ENCODE results near the gene SUPT4H1. TPM values are rescaled to one million over a fixed set of nuclear protein-coding genes. Genes with fewer than 3 reads are reported as not detected.
A peak's percentile ranks its signal among the peaks of the same experiment; 100 is the strongest.

The SUPT4H1 gene
- total and polyA plus RNA-seq, 9 donors: 64.8 to 107 (median 87.7) TPM

GRCh38 chr17:58330997-58331814, 20.8 kb downstream of the SUPT4H1 start:
- DNase-seq: peak; percentile 41
- Histone ChIP-seq H3K4me1 (ENCODE audit: control insufficient read depth, insufficient read depth, low read length) (peaks cover 22% of the 10 kb centered on the region), H3K36me3 (ENCODE audit: control insufficient read depth, insufficient read depth, low read length) (no peaks in the 10 kb centered on the region), H3K9me3 (replicated peaks; ENCODE audit: control insufficient read depth, low read depth, low read length) (no peaks in the 10 kb centered on the region), H3K27me3 (ENCODE audit: control insufficient read depth, insufficient read depth, low read length) (peaks cover 13% of the 10 kb centered on the region), H3K4me3 (ENCODE audit: low read length) (peak overlapping the region; percentile 45), H3K27ac (ENCODE audit: low read length) (peak overlapping the region; percentile 62)
- 79% methylated on average over 11 of the region's 23 CpGs for WGBS (ENCODE audit: insufficient coverage)

- Histone ChIP-seq H3K9me3 (replicated peaks; ENCODE audit: control insufficient read depth, low read depth, low read length) (no peaks in the 10 kb centered on the region), H3K36me3 (ENCODE audit: control insufficient read depth, insufficient read depth, low read length) (no peaks in the 10 kb centered on the region), H3K4me1 (ENCODE audit: control insufficient read depth, insufficient read depth, low read length) (peaks cover 15% of the 10 kb centered on the region), H3K27me3 (ENCODE audit: control insufficient read depth, insufficient read depth, low read length) (peaks cover 18% of the 10 kb centered on the region), H3K4me3 (ENCODE audit: low read length) (peak overlapping the region; percentile 45), H3K27ac (ENCODE audit: low read length) (peak overlapping the region; percentile 62)
- 76% methylated on average over 10 of the region's 10 CpGs for WGBS (ENCODE audit: insufficient coverage)
- DNase-seq: no peak
Observed at GRCh38 chr17:58330538-58330996, 21.4 kb downstream of the SUPT4H1 start.

- DNase-seq: no peak
- Histone ChIP-seq H3K36me3 (ENCODE audit: control insufficient read depth, insufficient read depth, low read length) (no peaks in the 10 kb centered on the region), H3K27me3 (ENCODE audit: control insufficient read depth, insufficient read depth, low read length) (peaks cover 24% of the 10 kb centered on the region), H3K9me3 (replicated peaks; ENCODE audit: control insufficient read depth, low read depth, low read length) (no peaks in the 10 kb centered on the region), H3K4me1 (ENCODE audit: control insufficient read depth, insufficient read depth, low read length) (peaks cover 11% of the 10 kb centered on the region), H3K4me3 (ENCODE audit: low read length) (peak overlapping the region; percentile 45), H3K27ac (ENCODE audit: low read length) (no peak overlapping the region)
- WGBS (ENCODE audit: insufficient coverage): 75% methylated on average over 2 of the region's 4 CpGs
Observed at GRCh38 chr17:58329810-58330537, 22.0 kb downstream of the SUPT4H1 start.

GRCh38 chr17:58329035-58329809, 22.8 kb downstream of the SUPT4H1 start:
- Histone ChIP-seq H3K27me3 (ENCODE audit: control insufficient read depth, insufficient read depth, low read length) (peaks cover 31% of the 10 kb centered on the region), H3K4me1 (ENCODE audit: control insufficient read depth, insufficient read depth, low read length) (peaks cover 11% of the 10 kb centered on the region), H3K36me3 (ENCODE audit: control insufficient read depth, insufficient read depth, low read length) (no peaks in the 10 kb centered on the region), H3K9me3 (replicated peaks; ENCODE audit: control insufficient read depth, low read depth, low read length) (no peaks in the 10 kb centered on the region), H3K4me3 (ENCODE audit: low read length) (no peak overlapping the region), H3K27ac (ENCODE audit: low read length) (no peak overlapping the region)
- 23% methylated on average over 9 of the region's 16 CpGs for WGBS (ENCODE audit: insufficient coverage)
- DNase-seq: peak; percentile 57

- WGBS (ENCODE audit: insufficient coverage): 25% methylated on average over 14 of the region's 23 CpGs
- no peak for DNase-seq
- H3K27ac ChIP-seq (ENCODE audit: low read length): no peak within 1 kb of the TSS
- peaks cover 38% of the 10 kb centered on the region for H3K27me3 ChIP-seq (ENCODE audit: control insufficient read depth, insufficient read depth, low read length)
- H3K4me1 ChIP-seq (ENCODE audit: control insufficient read depth, insufficient read depth, low read length): peaks cover 16% of the 10 kb centered on the region
- H3K4me3 ChIP-seq (ENCODE audit: low read length): no peak within 1 kb of the TSS
- H3K36me3 ChIP-seq (ENCODE audit: control insufficient read depth, insufficient read depth, low read length): no peaks in the 10 kb centered on the region
- no peaks in the 10 kb centered on the region for H3K9me3 ChIP-seq (replicated peaks; ENCODE audit: control insufficient read depth, low read depth, low read length)
Observed at GRCh38 chr17:58328195-58329034, 23.6 kb downstream of the SUPT4H1 start, which contains the start of gene TSPOAP1. Gene TSPOAP1 (minus strand): TSS chr17:58328795. CDS start chr17:58327920, 875 bp downstream.

GRCh38 chr17:58327363-58328194, 24.4 kb downstream of the SUPT4H1 start:
- Histone ChIP-seq H3K27ac (ENCODE audit: low read length) (no peak overlapping the region), H3K27me3 (ENCODE audit: control insufficient read depth, insufficient read depth, low read length) (peaks cover 46% of the 10 kb centered on the region), H3K4me1 (ENCODE audit: control insufficient read depth, insufficient read depth, low read length) (peaks cover 16% of the 10 kb centered on the region), H3K4me3 (ENCODE audit: low read length) (no peak overlapping the region), H3K9me3 (replicated peaks; ENCODE audit: control insufficient read depth, low read depth, low read length) (no peaks in the 10 kb centered on the region), H3K36me3 (ENCODE audit: control insufficient read depth, insufficient read depth, low read length) (no peaks in the 10 kb centered on the region)
- no peak for DNase-seq
- 68% methylated on average over 15 of the region's 19 CpGs for WGBS (ENCODE audit: insufficient coverage)

- 83% methylated on average over 9 of the region's 9 CpGs for WGBS (ENCODE audit: insufficient coverage)
- Histone ChIP-seq H3K4me1 (ENCODE audit: control insufficient read depth, insufficient read depth, low read length) (peaks cover 16% of the 10 kb centered on the region), H3K9me3 (replicated peaks; ENCODE audit: control insufficient read depth, low read depth, low read length) (no peaks in the 10 kb centered on the region), H3K4me3 (ENCODE audit: low read length) (no peak overlapping the region), H3K36me3 (ENCODE audit: control insufficient read depth, insufficient read depth, low read length) (no peaks in the 10 kb centered on the region), H3K27me3 (ENCODE audit: control insufficient read depth, insufficient read depth, low read length) (peaks cover 46% of the 10 kb centered on the region), H3K27ac (ENCODE audit: low read length) (no peak overlapping the region)
- no peak for DNase-seq
Observed at GRCh38 chr17:58326609-58327362, 25.2 kb downstream of the SUPT4H1 start.

GRCh38 chr17:58325976-58326468, 26.0 kb downstream of the SUPT4H1 start:
- H3K27ac ChIP-seq (ENCODE audit: low read length): no peak overlapping the region
- no peak overlapping the region for H3K4me3 ChIP-seq (ENCODE audit: low read length)
- no peak for DNase-seq
- no peaks in the 10 kb centered on the region for H3K36me3 ChIP-seq (ENCODE audit: control insufficient read depth, insufficient read depth, low read length)
- H3K4me1 ChIP-seq (ENCODE audit: control insufficient read depth, insufficient read depth, low read length): peaks cover 16% of the 10 kb centered on the region
- H3K9me3 ChIP-seq (replicated peaks; ENCODE audit: control insufficient read depth, low read depth, low read length): no peaks in the 10 kb centered on the region
- H3K27me3 ChIP-seq (ENCODE audit: control insufficient read depth, insufficient read depth, low read length): peaks cover 46% of the 10 kb centered on the region
- WGBS (ENCODE audit: insufficient coverage): 69% methylated on average over 6 of the region's 11 CpGs

Data from muscle of leg (tissue), 11 donors.